Stimulated activated naive B cell treated with anti-CD40 and anti-IgM and Interleukin-4, amounts not matched to agents 10 μg/mL and 1 μg/mL and 100 μg/mL, for 72 hours (primary cell): ENCODE results near the gene BCL7A.
A peak's percentile ranks its signal among the peaks of the same experiment; 100 is the strongest.
"Not testable (repeated sequence)": the region's sequence is repeated elsewhere in the genome, so short reads cannot be mapped to it uniquely, and the experiment has no call there.

Source experiments
- ATAC-seq, 2 donors: fragments of 150-1000 bp; cut with Tn5 transposase; replicated peaks; 2 replicates each; pipeline ENCODE4 v1.10.0; 2021; ENCODE audit warnings: moderate library complexity in 1 of 2
- DNase-seq: peaks from one replicate; pipeline ENCODE4 v3.0.0; 2021
- H3K27ac Mint-ChIP-seq: one replicate; pipeline ENCODE4 v1.8.0; 2022; ENCODE audit warnings: mild to moderate bottlenecking, mixed read lengths
- H3K27me3 Mint-ChIP-seq, 2 donors: one replicate each; pipeline ENCODE4 v1.8.0; 2022; ENCODE audit warnings: mixed read lengths in 2 of 2
- H3K36me3 Mint-ChIP-seq, 2 donors: one replicate each; pipeline ENCODE4 v1.8.0; 2022; ENCODE audit warnings: mixed read lengths in 2 of 2, mild to moderate bottlenecking in 1 of 2
- H3K4me1 Mint-ChIP-seq, 2 donors: one replicate each; pipeline ENCODE4 v1.8.0; 2022; ENCODE audit warnings: mixed read lengths in 2 of 2, mild to moderate bottlenecking in 1 of 2
- H3K4me3 Mint-ChIP-seq, 2 donors: one replicate each; pipeline ENCODE4 v1.8.0; 2022; ENCODE audit warnings: mild to moderate bottlenecking in 2 of 2, mixed read lengths in 2 of 2, moderate library complexity in 1 of 2
- H3K9me3 Mint-ChIP-seq, 2 donors: one replicate each; pipeline ENCODE4 v1.8.0; 2022; ENCODE audit warnings: mixed read lengths in 2 of 2, mild to moderate bottlenecking in 1 of 2

The BCL7A gene

DNA sequence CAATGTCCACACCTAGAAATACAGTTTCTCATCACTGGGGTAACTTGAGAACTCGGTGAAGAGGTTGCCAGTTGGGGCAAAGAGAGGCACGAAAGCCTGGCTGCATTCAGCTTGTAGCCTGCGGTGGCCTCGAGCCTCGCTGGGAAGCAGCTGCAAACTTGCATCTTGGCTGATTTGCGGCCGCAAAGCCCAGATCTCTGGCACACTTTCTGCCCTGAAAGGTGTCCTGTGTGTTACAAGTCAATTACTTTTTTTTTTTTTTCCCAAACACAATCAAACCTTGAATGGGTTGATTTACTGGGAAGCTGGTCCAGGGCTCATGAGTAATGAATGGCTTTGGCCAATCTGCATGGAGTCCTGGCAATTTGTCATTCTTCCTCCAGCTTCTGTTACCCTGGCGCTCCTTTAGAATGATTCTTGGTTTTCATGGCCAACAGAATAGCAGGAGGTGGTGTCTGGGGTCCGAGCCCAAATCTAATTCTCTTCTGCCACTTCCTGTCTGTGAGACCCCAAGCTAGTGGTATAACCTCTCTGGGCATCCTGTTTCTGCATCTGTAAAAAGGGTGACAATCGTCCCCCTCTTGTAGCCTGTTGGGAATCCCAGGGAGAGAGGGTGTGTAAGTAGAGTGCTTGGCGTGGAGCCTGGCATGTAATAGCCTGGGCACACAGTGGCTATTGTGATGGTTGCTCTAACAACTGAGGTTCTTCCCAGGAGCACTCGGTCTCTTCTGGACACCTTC lies 6.7 kb downstream of the BCL7A start:
- DNase-seq (no peak), ATAC-seq (no peak)
- peaks cover 56 to 80% of the 10 kb centered on the region in 2 donors for H3K4me1 Mint-ChIP-seq
- H3K36me3 Mint-ChIP-seq, result peaks cover 24 to 43% of the 10 kb centered on the region in 2 donors
- peaks cover 0 to 3% of the 10 kb centered on the region in 2 donors for H3K9me3 Mint-ChIP-seq
- H3K27ac Mint-ChIP-seq, result peak overlapping the region; percentile 92
- peak overlapping the region; percentile 60 for H3K4me3 Mint-ChIP-seq
- no peaks in the 10 kb centered on the region for H3K27me3 Mint-ChIP-seq

DNA sequence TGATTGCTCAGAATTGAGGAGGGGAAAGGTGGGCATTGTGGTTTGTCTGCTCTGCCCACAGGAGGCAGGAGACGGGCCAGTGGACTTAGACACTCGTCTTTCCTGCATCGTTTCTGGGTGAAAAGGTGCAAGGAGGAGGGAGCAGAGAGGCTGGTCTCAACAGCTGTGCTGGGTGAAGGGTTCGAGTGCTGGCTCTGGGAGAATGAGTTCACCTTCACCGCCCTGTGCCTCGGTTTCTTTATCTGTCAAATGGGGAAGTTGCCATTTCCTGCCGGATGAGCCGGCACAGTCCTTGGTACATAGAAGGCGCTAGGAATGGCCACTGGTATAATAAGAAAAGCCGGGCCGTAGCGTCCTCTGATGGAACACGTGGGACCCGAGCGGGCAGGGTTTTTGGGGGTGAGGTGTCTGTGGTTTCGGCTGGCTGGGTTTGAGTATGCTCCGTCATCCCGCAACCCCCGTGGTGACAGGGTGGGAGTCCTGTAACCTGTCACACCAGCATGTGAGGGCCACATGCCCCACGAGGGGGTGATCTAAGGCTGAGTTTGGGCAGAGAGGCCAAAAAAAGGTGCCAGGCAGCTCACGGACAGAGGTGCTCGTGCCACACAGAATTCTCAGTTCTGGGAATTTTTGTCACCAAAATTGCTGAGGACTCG lies 7.3 kb downstream of the BCL7A start:
- Mint-ChIP-seq H3K4me3 (peak overlapping the region; percentile 60 to 70), H3K4me1 (peaks cover 56 to 79% of the 10 kb centered on the region in 2 donors), H3K36me3 (peaks cover 27 to 48% of the 10 kb centered on the region in 2 donors), H3K9me3 (peaks cover 0 to 3% of the 10 kb centered on the region in 2 donors), H3K27ac (peak overlapping the region; percentile 92), H3K27me3 (no peaks in the 10 kb centered on the region)
- DNase-seq, result peak; percentile 65
- ATAC-seq, result peak; percentile 54 to 65

DNA sequence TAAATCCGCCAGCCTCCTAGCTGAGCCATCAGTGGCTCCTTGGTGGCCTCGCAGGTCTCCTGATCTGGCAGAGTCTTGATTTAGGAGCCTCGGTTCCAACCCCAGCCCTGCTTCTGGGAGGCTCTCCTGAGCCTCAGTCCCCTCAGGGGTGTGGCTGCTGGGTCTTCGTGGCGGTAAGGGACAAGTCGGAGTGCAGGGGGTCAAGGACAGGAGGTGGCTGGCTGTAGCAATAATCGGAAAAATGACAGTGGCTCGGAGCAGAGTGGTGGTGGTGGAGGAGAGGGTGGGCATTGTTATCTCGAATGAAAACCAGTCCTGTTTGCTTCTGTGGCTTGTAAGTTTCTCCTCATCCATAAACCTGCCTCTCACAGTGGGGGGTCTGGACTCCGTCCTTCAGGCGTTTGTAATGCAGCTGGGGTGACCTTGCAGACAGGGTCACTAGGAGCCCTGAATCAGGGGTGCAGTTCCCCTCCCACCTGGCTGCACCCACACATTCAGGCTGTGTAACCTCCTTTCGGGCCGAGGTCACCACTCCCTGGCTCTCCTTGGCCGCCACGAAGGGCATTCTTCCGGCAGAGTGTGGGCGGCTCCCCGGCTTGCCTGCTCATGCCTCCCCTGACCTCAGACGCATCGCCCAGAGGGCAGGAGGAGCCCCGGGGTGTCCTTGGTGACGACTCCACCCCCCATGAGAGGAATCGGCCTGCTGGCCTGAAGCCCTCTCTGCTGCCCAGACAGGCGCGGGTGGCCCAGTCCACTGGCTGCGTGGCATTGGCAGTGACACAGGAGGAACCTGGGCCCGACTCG lies 8.1 kb downstream of the BCL7A start:
- H3K36me3 Mint-ChIP-seq, result peaks cover 28 to 50% of the 10 kb centered on the region in 2 donors

DNA sequence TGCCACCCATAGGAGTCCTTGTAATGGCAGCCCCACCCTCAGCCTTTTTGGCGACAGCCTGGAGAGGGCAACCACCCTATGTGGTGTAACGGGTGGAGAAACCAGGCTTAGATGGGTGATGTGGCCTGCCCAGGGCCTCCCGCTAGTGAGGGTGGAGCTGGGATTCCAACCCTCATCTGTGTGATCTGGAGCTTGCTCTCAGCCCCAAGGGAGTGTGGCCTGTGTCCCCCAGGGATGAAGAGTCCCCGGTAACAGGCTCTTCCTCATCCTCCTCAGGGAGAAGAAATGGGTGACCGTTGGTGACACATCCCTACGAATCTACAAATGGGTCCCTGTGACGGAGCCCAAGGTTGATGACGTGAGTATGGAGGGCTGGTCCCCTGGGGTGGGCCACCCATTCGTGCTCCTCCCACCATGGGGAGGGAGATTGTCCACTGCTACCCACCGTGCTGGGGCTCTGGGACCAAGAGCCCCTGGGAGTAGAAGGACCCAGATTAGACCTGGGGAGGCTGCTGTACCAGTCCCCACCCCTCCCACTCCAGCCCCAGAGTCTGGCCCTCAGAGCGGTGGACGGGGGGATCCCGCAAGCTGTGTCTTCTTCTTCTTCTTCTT lies 8.8 kb downstream of the BCL7A start:
- Mint-ChIP-seq H3K27ac (peak overlapping the region; percentile 92), H3K9me3 (no peaks in the 10 kb centered on the region), H3K36me3 (peaks cover 29 to 54% of the 10 kb centered on the region in 2 donors), H3K27me3 (no peaks in the 10 kb centered on the region), H3K4me3 (peak overlapping the region; percentile 39 to 59), H3K4me1 (peaks cover 54 to 76% of the 10 kb centered on the region in 2 donors)
- no peak for DNase-seq
- ATAC-seq, result peak; percentile 39 to 43

More for the DNA sequence above, 8.1 kb downstream of the BCL7A start:
- ATAC-seq, result peak in 1 of 2 donors; percentile 4
- peak overlapping the region; percentile 26 to 70 for H3K4me3 Mint-ChIP-seq
- peaks cover 57 to 77% of the 10 kb centered on the region in 2 donors for H3K4me1 Mint-ChIP-seq
- DNase-seq, result no peak
- H3K27me3 Mint-ChIP-seq, result no peaks in the 10 kb centered on the region
- H3K27ac Mint-ChIP-seq, result peak overlapping the region; percentile 92
- peaks cover 0 to 3% of the 10 kb centered on the region in 2 donors for H3K9me3 Mint-ChIP-seq

DNA sequence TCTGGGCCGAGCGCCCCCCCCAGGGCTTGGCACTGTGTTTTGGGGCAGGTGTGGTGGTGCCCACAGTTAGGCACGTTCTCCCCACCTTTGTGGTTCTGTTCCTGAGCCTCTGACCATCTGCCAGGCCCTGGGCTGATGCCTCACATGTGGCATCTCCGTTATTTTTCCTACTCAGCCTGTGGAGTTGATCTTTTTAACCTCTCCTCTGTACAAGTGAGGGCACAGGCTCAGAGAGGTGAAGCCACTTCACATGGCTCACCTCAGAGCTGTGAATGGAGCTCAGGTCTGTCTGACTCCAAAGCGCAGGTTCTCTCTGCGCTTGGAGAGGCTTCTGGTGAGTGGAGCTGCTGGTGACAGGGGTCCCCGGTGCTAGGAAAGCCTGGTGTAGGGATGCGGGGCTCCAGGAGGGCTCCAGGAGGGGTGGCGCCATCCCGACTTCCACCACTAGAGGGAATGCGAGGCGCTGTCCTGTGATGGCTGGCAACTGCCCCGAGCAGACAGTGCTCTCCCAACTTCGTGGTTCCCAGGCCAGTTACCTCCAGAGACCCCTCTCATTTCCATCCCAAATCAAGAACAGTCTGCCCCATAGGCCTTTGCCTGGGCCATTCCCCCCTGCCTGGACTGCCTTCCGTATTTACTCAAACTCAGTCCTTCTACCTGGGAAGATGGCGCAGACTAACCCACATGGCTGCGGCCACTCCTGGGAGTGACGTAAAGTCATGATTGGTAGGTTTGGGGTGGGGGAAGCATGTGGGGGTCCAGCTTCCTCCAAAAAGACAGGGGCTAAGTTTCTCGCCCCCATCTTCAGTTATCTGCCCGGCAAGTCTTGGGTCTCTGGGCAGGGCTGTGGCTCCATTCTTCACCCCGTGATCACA lies 9.9 kb downstream of the BCL7A start:
- no peaks in the 10 kb centered on the region for H3K9me3 Mint-ChIP-seq
- no peak for DNase-seq
- H3K4me1 Mint-ChIP-seq, result peaks cover 51 to 76% of the 10 kb centered on the region in 2 donors
- ATAC-seq, result peak; percentile 28 to 46
- peak overlapping the region; percentile 92 for H3K27ac Mint-ChIP-seq
- H3K4me3 Mint-ChIP-seq, result peak overlapping the region; percentile 9 to 39
- H3K36me3 Mint-ChIP-seq, result peaks cover 35 to 59% of the 10 kb centered on the region in 2 donors
- H3K27me3 Mint-ChIP-seq, result no peaks in the 10 kb centered on the region

DNA sequence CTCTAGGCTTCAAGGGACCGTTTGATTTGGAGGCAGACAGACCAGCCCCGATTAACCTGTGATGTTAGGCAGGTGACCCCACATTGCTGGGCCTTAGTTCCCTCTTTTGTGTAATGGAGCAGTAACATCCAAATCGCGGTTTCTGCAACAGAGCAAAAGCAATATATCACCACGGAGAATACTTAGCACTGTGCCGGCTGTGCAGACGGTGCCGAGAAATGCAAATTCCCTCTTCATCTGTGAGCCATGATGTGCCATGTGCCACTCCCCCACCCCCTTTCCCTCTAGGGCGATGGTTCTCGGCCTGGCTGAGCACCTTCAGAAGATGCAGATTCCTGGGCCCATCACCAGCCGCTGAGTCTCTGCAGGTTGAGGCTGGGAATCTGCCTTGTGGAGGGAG lies 10.9 kb downstream of the BCL7A start:
- Mint-ChIP-seq H3K4me1 (peaks cover 43 to 75% of the 10 kb centered on the region in 2 donors), H3K36me3 (peaks cover 44 to 59% of the 10 kb centered on the region in 2 donors), H3K27me3 (no peaks in the 10 kb centered on the region), H3K9me3 (no peaks in the 10 kb centered on the region), H3K4me3 (no peak overlapping the region), H3K27ac (peak overlapping the region; percentile 37)
- ATAC-seq (peak; percentile 26 to 52), DNase-seq (no peak)

DNA sequence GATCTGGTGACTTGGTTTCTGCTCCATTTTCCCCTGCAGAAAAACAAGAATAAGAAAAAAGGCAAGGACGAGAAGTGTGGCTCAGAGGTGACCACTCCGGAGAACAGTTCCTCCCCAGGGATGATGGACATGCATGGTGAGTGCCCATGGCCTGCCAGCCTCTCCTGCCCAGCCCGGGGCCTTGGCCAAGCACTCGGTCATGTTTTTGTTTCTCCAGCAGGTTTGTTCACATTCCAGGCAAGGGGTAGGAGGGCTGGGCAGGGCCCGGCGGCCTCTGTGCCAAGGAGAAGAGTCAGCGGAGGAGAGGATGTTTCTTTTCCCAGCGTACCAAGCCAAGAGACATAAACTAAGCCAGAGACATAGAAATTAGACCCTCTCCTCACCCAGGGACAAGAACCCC lies 13.6 kb downstream of the BCL7A start:
- no peak for DNase-seq
- H3K9me3 Mint-ChIP-seq, result no peaks in the 10 kb centered on the region
- H3K27me3 Mint-ChIP-seq, result no peaks in the 10 kb centered on the region
- no peak for ATAC-seq
- H3K27ac Mint-ChIP-seq, result peak overlapping the region; percentile 73
- H3K36me3 Mint-ChIP-seq, result peaks cover 44 to 48% of the 10 kb centered on the region in 2 donors
- peaks cover 18 to 51% of the 10 kb centered on the region in 2 donors for H3K4me1 Mint-ChIP-seq
- no peak overlapping the region for H3K4me3 Mint-ChIP-seq

DNA sequence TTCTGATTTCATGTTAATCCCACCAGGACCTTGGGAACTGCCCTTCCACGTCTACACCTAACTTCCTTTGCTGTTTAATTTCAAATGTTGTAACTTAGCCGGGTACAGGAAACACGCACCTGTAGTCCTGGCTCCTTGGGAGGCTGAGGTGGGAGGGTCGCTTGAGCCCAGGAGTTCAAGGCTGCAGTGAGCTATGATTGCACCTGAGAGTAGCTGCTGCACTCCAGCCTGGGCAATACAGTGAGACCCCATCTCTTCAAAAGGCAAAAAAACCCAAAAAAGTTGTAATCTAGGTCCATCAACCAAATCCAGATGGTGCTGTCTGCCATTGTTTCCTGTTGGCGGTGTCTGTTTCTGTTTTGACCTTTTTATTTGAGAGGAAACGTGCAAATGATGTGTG lies 14.5 kb downstream of the BCL7A start:
- Mint-ChIP-seq H3K4me3 (no peak overlapping the region), H3K9me3 (no peaks in the 10 kb centered on the region)

DNA sequence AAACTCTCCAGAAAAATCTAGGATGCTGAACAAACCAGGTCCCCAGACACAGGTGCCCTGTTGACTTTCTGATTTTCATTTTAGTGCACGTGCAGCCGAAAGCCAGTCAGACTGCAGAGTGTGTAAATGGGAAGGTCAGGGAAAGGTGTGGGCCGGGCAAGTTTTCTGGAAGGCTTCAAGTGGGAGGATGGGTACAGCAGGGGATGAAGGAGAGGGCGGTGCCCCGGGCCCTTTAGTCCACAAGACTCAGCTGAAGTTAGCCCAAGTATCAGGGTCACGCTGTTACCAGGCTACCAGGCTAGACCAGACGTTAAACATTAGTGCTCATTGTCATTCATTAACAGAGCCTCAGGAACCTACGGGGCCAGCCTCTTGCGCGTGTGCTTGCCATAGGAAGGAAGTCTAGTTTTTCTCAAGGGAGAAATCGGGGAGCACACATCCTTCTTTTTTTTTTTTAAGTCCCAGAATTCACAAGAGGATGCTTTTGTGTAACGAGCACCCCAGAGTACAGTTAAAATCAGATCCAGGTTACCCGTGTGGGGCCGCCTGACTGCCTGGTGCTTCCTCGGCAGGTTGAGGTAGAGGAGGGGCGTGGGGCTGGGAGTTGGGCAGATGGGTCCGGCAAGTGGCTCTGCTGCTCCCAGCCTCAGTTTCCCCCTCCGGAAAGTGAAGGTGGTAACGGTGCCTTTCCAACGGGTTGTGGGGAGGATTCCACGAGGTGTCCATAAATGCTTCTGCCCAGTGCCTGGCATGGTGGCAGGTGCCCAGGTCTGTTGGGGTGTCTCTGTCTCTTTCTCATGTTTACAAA lies 19.1 kb downstream of the BCL7A start:
- Mint-ChIP-seq H3K4me1 (peaks cover 4 to 22% of the 10 kb centered on the region in 2 donors), H3K9me3 (no peaks in the 10 kb centered on the region), H3K4me3 (no peak overlapping the region), H3K36me3 (peaks cover 54% of the 10 kb centered on the region in 2 donors), H3K27me3 (no peaks in the 10 kb centered on the region), H3K27ac (peak overlapping the region; percentile 81)
- ATAC-seq (peak; percentile 61), DNase-seq (no peak)

More for the DNA sequence above, 14.5 kb downstream of the BCL7A start:
- Mint-ChIP-seq H3K27me3 (no peaks in the 10 kb centered on the region), H3K4me1 (peaks cover 19 to 48% of the 10 kb centered on the region in 2 donors), H3K36me3 (peaks cover 45% of the 10 kb centered on the region in 2 donors), H3K27ac (peak overlapping the region; percentile 79)
- DNase-seq, result no peak
- no peak for ATAC-seq

DNA sequence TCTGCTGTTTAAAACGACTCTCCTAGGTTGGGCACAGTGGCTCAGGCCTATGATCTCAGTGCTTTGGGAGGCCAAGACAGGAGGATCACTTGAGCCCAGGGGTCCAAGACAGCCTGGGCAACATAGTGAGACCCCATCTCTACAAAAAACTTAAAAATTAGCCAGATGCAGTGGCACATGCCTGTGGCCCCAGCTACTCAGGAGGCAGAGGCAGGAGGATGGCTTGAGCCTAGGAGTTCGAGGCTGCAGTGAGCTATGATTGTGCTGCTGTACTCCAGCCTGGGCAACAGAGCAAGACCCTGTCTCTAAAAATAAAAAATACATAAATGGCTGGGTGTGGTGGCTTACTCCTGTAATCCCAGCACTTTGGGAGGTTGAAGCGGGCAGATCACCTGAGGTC lies 19.8 kb downstream of the BCL7A start:
- H3K4me1 Mint-ChIP-seq, result peaks cover 4 to 17% of the 10 kb centered on the region in 2 donors
- peaks cover 53 to 55% of the 10 kb centered on the region in 2 donors for H3K36me3 Mint-ChIP-seq
- DNase-seq, H3K27me3 Mint-ChIP-seq, H3K4me3 Mint-ChIP-seq, ATAC-seq, H3K9me3 Mint-ChIP-seq: not testable (repeated sequence)
- peak overlapping the region; percentile 81 for H3K27ac Mint-ChIP-seq

DNA sequence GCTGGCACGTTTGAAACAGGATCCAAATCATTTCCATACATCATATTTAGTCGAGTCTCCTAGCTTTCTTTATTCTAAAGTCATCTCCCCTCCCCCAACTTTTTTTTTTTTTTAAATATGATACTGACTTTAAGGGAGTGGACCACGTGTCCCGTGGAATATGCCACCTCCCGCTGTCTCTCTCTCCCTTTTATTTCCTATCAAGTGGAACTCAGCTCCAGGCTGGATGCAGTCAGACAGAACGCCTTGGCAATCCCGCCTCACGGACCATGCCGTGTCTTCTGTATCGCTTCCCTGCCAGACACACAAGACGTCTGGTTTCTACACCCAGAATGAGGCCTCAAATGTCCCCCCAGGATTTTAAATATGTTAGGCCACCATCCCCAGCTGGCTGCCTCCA lies 21.2 kb downstream of the BCL7A start:
- DNase-seq (no peak), ATAC-seq (no peak)
- Mint-ChIP-seq H3K27ac (peak overlapping the region; percentile 48), H3K27me3 (no peaks in the 10 kb centered on the region), H3K4me1 (peaks cover 4 to 6% of the 10 kb centered on the region in 2 donors), H3K4me3 (no peak overlapping the region), H3K36me3 (peaks cover 43 to 46% of the 10 kb centered on the region in 2 donors), H3K9me3 (no peaks in the 10 kb centered on the region)

DNA sequence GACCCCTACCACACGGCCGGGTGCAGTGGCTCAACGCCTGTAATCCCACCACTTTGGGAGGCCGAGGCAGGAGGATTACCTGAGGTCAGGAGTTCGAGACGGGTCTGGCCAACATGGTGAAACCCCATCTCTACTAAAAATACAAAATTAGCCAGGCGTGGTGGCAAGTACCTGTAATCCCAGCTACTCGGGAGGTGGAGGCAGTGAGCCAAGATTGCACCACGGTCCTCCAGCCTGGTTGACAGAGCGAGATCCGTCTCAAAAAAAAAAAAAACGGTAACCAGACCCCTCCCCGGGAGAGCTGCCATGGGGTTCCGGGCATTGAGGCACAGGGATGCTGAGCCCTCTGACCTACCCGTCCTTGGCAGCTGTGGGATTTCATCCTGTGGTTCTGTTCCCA lies 21.8 kb downstream of the BCL7A start:
- Mint-ChIP-seq H3K36me3 (peaks cover 47 to 50% of the 10 kb centered on the region in 2 donors), H3K4me3 (no peak overlapping the region), H3K27me3 (no peaks in the 10 kb centered on the region), H3K4me1 (peaks cover 4 to 6% of the 10 kb centered on the region in 2 donors), H3K27ac (peak overlapping the region; percentile 90), H3K9me3 (no peaks in the 10 kb centered on the region)
- DNase-seq (no peak), ATAC-seq (no peak)
